Karpas-422 (cell line): ENCODE results near the gene DACH1. TPM values are rescaled to one million over a fixed set of nuclear protein-coding genes. Genes with fewer than 3 reads are reported as not detected.

ENCODE experiments used
- DNase-seq: peaks from one replicate; pipeline ENCODE4 v3.0.0-alpha.2; 2015
- H2AFZ ChIP-seq: fragments of 200-600 bp; sonication (generic); 2 replicates; pipeline ENCODE4 v1.6.1; 2014; ENCODE audit warnings: antibody characterized with exemption, low read length, mixed read lengths
- H3K27ac ChIP-seq: fragments of 200-600 bp; sonication (generic); 2 replicates; pipeline ENCODE4 v1.5.1; 2014; ENCODE audit warnings: mild to moderate bottlenecking, low read length, moderate library complexity
- H3K27me3 ChIP-seq: fragments of 200-600 bp; sonication (generic); 2 replicates; pipeline ENCODE4 v1.6.1; 2014; ENCODE audit warnings: low read length, mixed read lengths
- H3K36me3 ChIP-seq: fragments of 200-600 bp; sonication (generic); 2 replicates; pipeline ENCODE4 v1.6.1; 2014; ENCODE audit warnings: low read length, mixed read lengths; ENCODE audit not compliant: insufficient read depth
- H3K4me1 ChIP-seq: fragments of 200-600 bp; sonication (generic); 2 replicates; pipeline ENCODE4 v1.6.1; 2014; ENCODE audit warnings: mild to moderate bottlenecking, low read length, mixed read lengths
- H3K4me2 ChIP-seq: fragments of 200-600 bp; sonication (generic); 2 replicates; pipeline ENCODE4 v1.6.1; 2014; ENCODE audit warnings: low read length, low read depth, mild to moderate bottlenecking; ENCODE audit not compliant: poor library complexity, severe bottlenecking
- H3K4me3 ChIP-seq: fragments of 200-600 bp; sonication (generic); 2 replicates; pipeline ENCODE4 v1.5.1; 2014; ENCODE audit warnings: mild to moderate bottlenecking, antibody characterized with exemption, low read length, mixed read lengths
- H3K79me2 ChIP-seq: fragments of 200-600 bp; sonication (generic); 2 replicates; pipeline ENCODE4 v1.6.1; 2014; ENCODE audit warnings: mild to moderate bottlenecking, low read length, mixed read lengths
- H3K9ac ChIP-seq: fragments of 200-600 bp; sonication (generic); 2 replicates; pipeline ENCODE4 v1.6.0; 2014; ENCODE audit warnings: low read length
- H3K9me2 ChIP-seq: fragments of 200-600 bp; sonication (generic), shearing (Covaris generic); replicated peaks from 2 replicates; pipeline ENCODE4 v1.6.0; 2014; ENCODE audit warnings: mild to moderate bottlenecking, low read length, moderate library complexity; ENCODE audit not compliant: insufficient read depth
- H3K9me3 ChIP-seq: fragments of 300-700, 200-600 bp; sonication (generic); 2 replicates; pipeline ENCODE4 v1.6.1; 2014; ENCODE audit warnings: low read length, mixed read lengths
- H4K20me1 ChIP-seq: fragments of 200-600 bp; sonication (generic); 2 replicates; pipeline ENCODE4 v1.6.1; 2014; ENCODE audit warnings: mild to moderate bottlenecking, antibody characterized with exemption, low read length, low read depth; ENCODE audit not compliant: insufficient read depth
- total RNA-seq: library from RNA; depleted of rRNA; stranded (reverse); fragments of >200 nt; shearing (Covaris generic); gene quantifications from 2 replicates; pipeline ENCODE4 v1.2.3, GENCODE V29; 2014; ENCODE audit warnings: low replicate concordance

The DACH1 gene
- total RNA-seq, 1 experiment from 2014 or later = not detected

GRCh38 chr13:71492346-71492871 is 374.6 kb downstream of the DACH1 start:
- no peak for DNase-seq
- Histone ChIP-seq H3K4me2 (no peak overlapping the region), H3K27me3 (no peaks in the 10 kb centered on the region), H3K27ac (no peak overlapping the region), H3K4me1 (no peaks in the 10 kb centered on the region), H3K9me3 (peaks cover 5% of the 10 kb centered on the region; the same call in 1 of the 2 replicates), H4K20me1 (no peaks in the 10 kb centered on the region), H3K4me3 (no peak overlapping the region), H3K36me3 (no peaks in the 10 kb centered on the region), H2AFZ (no peak overlapping the region), H3K79me2 (no peaks in the 10 kb centered on the region), H3K9me2 (no peaks in the 10 kb centered on the region; the same call in none of the 2 replicates), H3K9ac (no peak overlapping the region)

GRCh38 chr13:71491010-71491409 is 376.0 kb downstream of the DACH1 start:
- Histone ChIP-seq H3K4me1 (no peaks in the 10 kb centered on the region), H3K36me3 (no peaks in the 10 kb centered on the region), H2AFZ (no peak overlapping the region), H3K4me3 (no peak overlapping the region), H3K9ac (no peak overlapping the region), H3K9me3 (peaks cover 5% of the 10 kb centered on the region; the same call in 1 of the 2 replicates), H3K4me2 (no peak overlapping the region), H3K27me3 (no peaks in the 10 kb centered on the region), H4K20me1 (no peaks in the 10 kb centered on the region), H3K9me2 (no peaks in the 10 kb centered on the region; the same call in none of the 2 replicates), H3K27ac (no peak overlapping the region), H3K79me2 (no peaks in the 10 kb centered on the region)
- DNase-seq = no peak

DNA sequence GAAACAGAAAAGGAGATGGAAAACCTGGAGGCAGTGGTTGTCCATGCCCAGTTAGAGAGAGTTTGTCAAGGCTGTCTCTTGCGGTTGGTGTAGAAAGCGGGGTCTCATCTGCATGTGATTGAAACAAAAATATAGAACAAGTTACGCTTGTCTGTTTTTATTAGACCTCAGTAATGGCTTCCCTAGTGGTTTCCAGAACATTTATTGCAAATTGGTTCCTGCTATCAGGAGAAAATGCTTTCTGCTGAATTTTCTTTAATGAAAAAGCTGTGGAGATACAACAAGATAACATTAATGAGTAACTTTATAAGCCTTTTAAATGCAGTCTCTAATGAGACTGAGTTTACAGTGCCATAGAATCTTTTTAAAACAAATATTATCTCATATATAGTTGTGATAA is 378.0 kb downstream of the DACH1 start:
- Histone ChIP-seq H3K79me2 (no peaks in the 10 kb centered on the region), H3K27me3 (no peaks in the 10 kb centered on the region), H3K4me3 (no peak overlapping the region), H3K9ac (no peak overlapping the region), H3K36me3 (no peaks in the 10 kb centered on the region), H3K4me2 (no peak overlapping the region), H3K4me1 (no peaks in the 10 kb centered on the region), H3K27ac (no peak overlapping the region), H2AFZ (no peak overlapping the region), H3K9me3 (peaks cover 5% of the 10 kb centered on the region; the same call in 1 of the 2 replicates), H3K9me2 (no peaks in the 10 kb centered on the region; the same call in none of the 2 replicates), H4K20me1 (no peaks in the 10 kb centered on the region)
- no peak for DNase-seq

DNA sequence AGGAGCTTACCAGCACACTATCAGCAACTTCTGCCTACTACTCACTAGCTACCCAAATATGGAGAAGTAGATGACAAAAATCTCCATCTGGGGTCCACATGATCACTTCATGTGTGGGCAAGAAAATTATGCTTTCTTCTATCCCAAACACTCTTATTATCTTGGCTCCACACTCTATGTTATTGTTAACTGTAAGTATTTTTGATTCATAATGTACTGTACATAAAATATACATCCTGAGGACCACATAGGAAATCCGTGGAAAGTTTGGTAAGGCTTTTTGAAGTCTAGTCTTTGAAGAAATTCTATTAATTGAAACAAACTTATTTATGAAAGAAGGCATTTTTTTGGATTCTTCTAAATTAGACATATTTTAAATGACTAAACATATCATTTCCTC is 378.8 kb downstream of the DACH1 start:
- H3K79me2 ChIP-seq = no peaks in the 10 kb centered on the region
- H3K4me2 ChIP-seq = no peak overlapping the region
- H2AFZ ChIP-seq = no peak overlapping the region
- H3K9ac ChIP-seq = no peak overlapping the region
- H3K4me3 ChIP-seq = no peak overlapping the region
- H3K27me3 ChIP-seq = no peaks in the 10 kb centered on the region
- H3K4me1 ChIP-seq = no peaks in the 10 kb centered on the region
- peaks cover 5% of the 10 kb centered on the region; the same call in 1 of the 2 replicates for H3K9me3 ChIP-seq
- DNase-seq = no peak
- no peak overlapping the region for H3K27ac ChIP-seq
- no peaks in the 10 kb centered on the region; the same call in none of the 2 replicates for H3K9me2 ChIP-seq
- H3K36me3 ChIP-seq = no peaks in the 10 kb centered on the region
- no peaks in the 10 kb centered on the region for H4K20me1 ChIP-seq

DNA sequence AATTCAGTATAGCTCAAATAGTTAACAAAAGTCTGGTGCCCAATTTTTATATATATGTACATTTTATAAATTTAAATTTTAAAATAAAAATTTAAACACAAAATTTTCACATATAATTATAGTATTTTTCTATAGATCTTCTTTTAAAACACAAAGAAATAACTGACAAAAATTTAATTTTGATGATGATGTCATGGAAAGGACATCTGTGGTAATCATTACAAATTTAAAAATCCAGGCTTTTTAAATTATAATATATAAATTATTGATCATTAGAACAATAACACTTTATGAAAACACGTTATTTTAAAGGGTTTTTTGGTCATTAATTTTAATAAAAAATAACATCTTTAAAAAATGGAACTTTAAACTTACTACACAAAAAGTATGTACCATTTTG is 381.1 kb downstream of the DACH1 start:
- Histone ChIP-seq H3K4me3 (no peak overlapping the region), H3K27ac (no peak overlapping the region), H2AFZ (no peak overlapping the region), H3K9ac (no peak overlapping the region), H3K36me3 (no peaks in the 10 kb centered on the region), H3K4me2 (no peak overlapping the region), H3K9me2 (no peaks in the 10 kb centered on the region; the same call in none of the 2 replicates), H3K27me3 (no peaks in the 10 kb centered on the region), H3K4me1 (no peaks in the 10 kb centered on the region), H4K20me1 (no peaks in the 10 kb centered on the region), H3K79me2 (no peaks in the 10 kb centered on the region), H3K9me3 (peaks cover under 1% of the 10 kb centered on the region; the same call in 1 of the 2 replicates)
- no peak for DNase-seq

DNA sequence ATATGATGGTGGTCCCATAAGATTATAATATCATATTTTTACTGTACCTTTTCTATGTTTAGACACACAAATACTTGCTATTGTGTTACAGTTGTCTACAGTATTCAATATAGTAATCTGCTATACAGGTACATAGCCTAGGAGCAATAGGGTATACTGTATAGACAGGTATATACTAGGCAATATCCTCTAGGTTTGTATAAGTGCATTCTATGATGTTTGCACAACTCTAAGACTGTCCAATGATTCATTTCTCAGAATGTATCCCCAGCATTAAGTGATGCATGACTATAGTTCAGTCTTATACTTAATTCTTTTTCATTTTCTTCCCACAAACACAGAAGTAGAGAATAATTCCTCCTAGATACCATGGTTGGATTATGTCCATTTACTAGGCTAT is 383.3 kb downstream of the DACH1 start:
- no peak for DNase-seq

GRCh38 chr13:71481501-71481900 is 385.5 kb downstream of the DACH1 start:
- Histone ChIP-seq H3K4me2 (no peak overlapping the region), H2AFZ (no peak overlapping the region), H3K9me2 (no peaks in the 10 kb centered on the region), H3K79me2 (no peaks in the 10 kb centered on the region), H3K9me3 (peaks cover 2% of the 10 kb centered on the region; the same call in 1 of the 2 replicates), H3K27ac (no peak overlapping the region), H4K20me1 (no peaks in the 10 kb centered on the region), H3K4me1 (no peaks in the 10 kb centered on the region), H3K4me3 (no peak overlapping the region), H3K36me3 (no peaks in the 10 kb centered on the region), H3K27me3 (no peaks in the 10 kb centered on the region), H3K9ac (no peak overlapping the region)
- no peak for DNase-seq

More for the DNA sequence above, 383.3 kb downstream of the DACH1 start:
- Histone ChIP-seq H2AFZ (no peak overlapping the region), H3K4me1 (no peaks in the 10 kb centered on the region), H3K9me3 (no peaks in the 10 kb centered on the region; the same call in 1 of the 2 replicates), H4K20me1 (no peaks in the 10 kb centered on the region), H3K27ac (no peak overlapping the region), H3K27me3 (no peaks in the 10 kb centered on the region), H3K79me2 (no peaks in the 10 kb centered on the region), H3K4me2 (no peak overlapping the region), H3K36me3 (no peaks in the 10 kb centered on the region), H3K4me3 (no peak overlapping the region), H3K9me2 (no peaks in the 10 kb centered on the region; the same call in 1 of the 2 replicates), H3K9ac (no peak overlapping the region)

DNA sequence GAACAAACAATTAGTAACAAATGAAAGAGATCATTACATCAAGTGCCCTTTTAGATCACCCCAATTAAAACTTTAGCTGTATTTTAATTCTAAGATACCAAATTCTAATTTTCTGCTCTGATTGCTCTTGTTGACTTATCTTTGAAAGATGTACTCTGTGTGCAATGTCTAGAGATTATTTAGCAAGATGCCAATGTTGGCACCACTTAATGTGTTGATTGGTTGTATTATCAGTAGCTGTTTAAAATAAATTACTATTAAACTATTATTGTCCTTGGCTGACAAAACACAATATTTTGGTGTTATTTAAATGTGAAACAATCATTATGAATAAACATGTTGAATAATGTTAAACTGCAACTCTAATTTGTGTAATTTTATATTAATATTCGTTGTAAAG is 386.0 kb downstream of the DACH1 start:
- no peak overlapping the region for H3K4me3 ChIP-seq
- H4K20me1 ChIP-seq = no peaks in the 10 kb centered on the region
- H3K9me2 ChIP-seq = no peaks in the 10 kb centered on the region
- H3K9ac ChIP-seq = no peak overlapping the region
- H3K4me1 ChIP-seq = no peaks in the 10 kb centered on the region
- DNase-seq = no peak
- H3K9me3 ChIP-seq = peaks cover 2% of the 10 kb centered on the region; the same call in 1 of the 2 replicates
- no peaks in the 10 kb centered on the region for H3K27me3 ChIP-seq
- no peak overlapping the region for H3K27ac ChIP-seq
- no peak overlapping the region for H2AFZ ChIP-seq
- no peaks in the 10 kb centered on the region for H3K79me2 ChIP-seq
- H3K4me2 ChIP-seq = no peak overlapping the region
- no peaks in the 10 kb centered on the region for H3K36me3 ChIP-seq
